GM10248 (cell line): ENCODE measurements around the gene RECQL5.

Experiments
- CTCF ChIA-PET: fragments of 300-600 bp; sonication (Branson Sonifier 250); formaldehyde crosslinking; extraction: SDS; loops from one replicate; lab custom pipeline; 2021; ENCODE audit warnings: antibody characterized with exemption; lab: Yijun Ruan, JAX
- POLR2A ChIA-PET: fragments of 350-650 bp; sonication (Branson Sonifier 250); formaldehyde crosslinking; extraction: SDS; loops from one replicate; lab custom pipeline; 2020; ENCODE audit warnings: antibody characterized with exemption; lab: Yijun Ruan, JAX
- DNase-seq: peaks from one replicate; pipeline ENCODE4 v3.0.0; 2012; ENCODE audit errors: extremely low spot score
- CTCF ChIP-seq: IDR thresholded peaks from 2 replicates; pipeline ENCODE4 v1.5.1; 2012; ENCODE audit warnings: mild to moderate bottlenecking, low read depth; ENCODE audit errors: extremely low read depth, missing control alignments, control extremely low read depth

The RECQL5 gene

GRCh38 chr17:75643643-75644017 is 23.3 kb downstream of the RECQL5 start:
- DNase-seq: no peak
- CTCF ChIA-PET: interaction anchor here (1.8 to 29.8 kb wide), 5 partner anchors 8 to 106 kb away, joined by 5 to 856 read pairs (median 19); partner anchors contain the start of gene SMIM5
- TF ChIP-seq CTCF: no peak
- POLR2A ChIA-PET: interaction anchor here (0.6 kb wide), 1 partner anchor 45 kb away, joined by 4 read pairs; no protein-coding TSS in a partner anchor

DNA sequence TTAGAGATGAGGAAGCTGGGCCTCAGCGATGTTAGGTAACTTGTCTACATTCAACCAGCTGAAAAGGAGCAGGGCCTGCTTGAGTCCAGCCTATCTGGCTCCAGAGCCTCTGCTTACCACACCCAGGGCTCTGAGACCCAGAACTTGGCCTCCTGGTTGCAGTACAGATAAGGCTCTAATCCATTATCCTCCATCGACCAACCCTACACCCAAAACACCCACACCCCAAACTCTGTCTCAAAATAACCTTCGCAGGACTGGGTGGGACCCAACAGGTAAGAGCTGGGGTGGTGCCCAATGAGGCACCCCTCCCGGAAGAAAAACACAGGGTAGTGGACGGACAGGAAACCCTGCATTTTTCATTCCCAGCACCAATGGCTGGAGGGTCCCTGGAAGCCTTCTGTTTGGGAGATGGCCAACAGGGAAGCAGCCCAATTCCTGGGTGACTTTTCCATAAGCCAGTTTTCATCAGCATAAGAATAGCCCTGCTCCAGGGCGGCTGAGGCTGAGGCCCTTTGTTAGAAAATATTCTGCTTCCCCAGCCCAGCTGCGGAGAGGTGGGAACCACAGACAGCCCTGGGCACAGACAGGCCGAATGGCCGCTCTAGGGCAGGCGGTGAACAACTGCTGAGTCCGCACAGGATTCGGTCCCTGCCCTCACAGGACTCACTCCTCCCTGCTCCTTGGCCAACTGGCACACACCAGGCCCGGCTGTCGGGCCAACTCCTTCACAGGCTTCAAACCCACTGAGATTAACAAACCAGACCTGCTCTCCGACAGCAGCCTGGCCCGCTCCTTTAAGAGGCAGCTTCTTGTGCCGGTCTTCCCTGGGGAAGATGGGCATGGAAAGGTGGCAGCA is 23.9 kb downstream of the RECQL5 start:
- POLR2A ChIA-PET: no interaction called here
- TF ChIP-seq CTCF: no peak
- CTCF ChIA-PET: interaction anchor here (1.0 to 29.8 kb wide), 5 partner anchors 9 to 106 kb away, joined by 3 to 856 read pairs (median 8); partner anchors contain the start of gene SMIM5
- DNase-seq: no peak

DNA sequence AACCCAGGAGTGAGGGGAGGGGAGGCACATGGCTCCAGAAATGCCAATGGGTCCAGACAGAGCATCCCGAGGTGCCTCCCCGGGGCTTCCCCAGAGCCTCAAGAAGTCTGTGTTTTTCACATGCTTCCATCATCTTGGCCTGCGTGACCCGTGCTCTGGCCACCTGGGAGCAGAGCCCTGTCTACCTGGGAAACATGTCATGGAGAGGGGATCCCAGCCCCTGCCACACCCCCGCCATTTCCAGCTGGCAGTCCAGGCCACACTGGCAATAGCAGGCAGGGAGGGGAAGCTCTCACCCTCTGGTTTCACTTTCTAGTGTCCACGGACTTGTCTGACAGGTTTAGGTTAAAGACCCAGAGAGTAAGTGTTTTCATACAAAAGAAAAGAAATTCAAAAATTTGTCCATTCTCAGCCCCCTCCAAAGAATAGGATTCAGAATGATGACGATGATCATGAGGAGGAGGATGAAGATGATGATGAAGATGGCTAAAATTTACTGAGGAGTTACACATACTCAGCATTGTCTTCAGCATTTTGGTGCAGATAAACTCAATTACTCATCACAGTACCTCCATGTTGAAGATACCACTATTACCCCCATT is 24.7 kb downstream of the RECQL5 start:
- ChIA-PET POLR2A (no interaction called here), CTCF (interaction anchor here (0.8 to 29.8 kb wide), 6 partner anchors 12 to 107 kb away, joined by 3 to 856 read pairs (median 6); partner anchors contain the start of gene SMIM5)
- no peak for DNase-seq
- no peak for TF ChIP-seq CTCF

DNA sequence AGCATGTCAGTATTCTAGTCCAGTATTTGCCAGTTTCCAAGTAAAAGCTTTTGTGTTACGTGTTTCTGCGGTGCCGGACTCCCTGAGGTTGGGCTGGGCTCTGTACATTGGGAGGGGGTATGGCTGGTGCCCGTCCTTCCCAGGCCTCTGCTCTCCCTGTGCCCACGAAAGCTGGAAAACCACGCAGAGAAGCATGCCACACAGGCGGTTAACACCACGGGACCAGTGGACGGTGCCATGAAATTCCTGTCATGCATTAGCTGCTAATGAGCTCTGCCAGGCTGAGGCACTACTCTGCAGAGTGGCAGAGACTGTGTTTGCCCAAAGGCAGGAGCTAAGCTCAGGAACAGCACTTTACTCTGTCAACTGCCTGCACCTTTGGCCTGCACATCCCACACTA is 25.6 kb downstream of the RECQL5 start:
- POLR2A ChIA-PET: no interaction called here
- TF ChIP-seq CTCF: no peak
- CTCF ChIA-PET: interaction anchor here (0.8 to 29.8 kb wide), 7 partner anchors 11 to 108 kb away, joined by 3 to 856 read pairs (median 5); partner anchors contain the start of gene SMIM5
- no peak for DNase-seq

DNA sequence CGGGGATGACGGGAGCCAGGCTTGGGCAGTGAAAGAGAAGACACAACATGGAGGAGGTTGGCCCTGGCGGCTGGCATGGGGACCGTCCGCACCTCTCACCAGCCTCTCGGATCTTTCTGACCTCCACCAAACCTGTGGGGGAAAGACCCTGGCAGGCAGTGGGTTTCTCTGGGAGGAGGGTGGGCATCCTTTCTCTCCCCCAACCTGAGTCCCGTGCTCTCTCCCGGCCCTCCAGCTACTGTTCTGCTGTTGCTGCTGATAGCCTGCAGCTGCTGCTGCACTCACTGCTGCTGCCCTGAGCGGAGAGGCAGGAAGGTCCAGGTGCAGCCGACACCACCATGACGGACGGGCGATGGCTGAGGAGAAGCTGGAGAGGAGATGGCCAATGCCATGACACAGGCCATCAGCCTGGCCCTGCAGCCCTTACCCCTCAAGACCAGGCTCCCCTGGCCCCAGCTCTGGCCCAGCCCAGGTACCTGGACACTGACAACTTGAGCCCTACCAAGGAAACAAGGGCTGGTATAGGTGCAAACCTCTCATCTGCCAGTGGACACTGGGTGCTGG is 26.3 kb downstream of the RECQL5 start:
- no peak for DNase-seq
- TF ChIP-seq CTCF: no peak
- POLR2A ChIA-PET: no interaction called here
- CTCF ChIA-PET: interaction anchor here (1.1 to 29.8 kb wide), 5 partner anchors 11 to 109 kb away, joined by 3 to 856 read pairs (median 5); partner anchors contain the start of gene SMIM5
